Vagina (tissue), 2 donors: ENCODE results near the gene SIK2.

Source experiments
- CTCF ChIP-seq, 3 experiments: fragments of 450-650 bp in 2 of 3; fragments of 200-600 bp in 1 of 3; sonication (generic) in 1 of 3; IDR thresholded peaks; one replicate each; pipeline ENCODE4 v1.5.1; 2017 to 2019; ENCODE audit warnings: antibody characterized with exemption in 3 of 3, mild to moderate bottlenecking in 2 of 3, moderate library complexity in 2 of 3
- POLR2A ChIP-seq, 2 donors: fragments of 450-650 bp; IDR thresholded peaks; one replicate each; pipeline ENCODE4 v1.6.1; 2017; ENCODE audit warnings: antibody characterized with exemption in 2 of 2, mild to moderate bottlenecking in 2 of 2, moderate library complexity in 2 of 2
- POLR2AphosphoS5 ChIP-seq, 2 donors: sonication (generic); formaldehyde crosslinking; IDR thresholded peaks; one replicate each; pipeline ENCODE4 v1.9.0; 2017; ENCODE audit warnings: antibody characterized with exemption in 2 of 2, mild to moderate bottlenecking in 2 of 2, low read depth in 1 of 2; ENCODE audit not compliant: insufficient read depth in 1 of 2

DNA sequence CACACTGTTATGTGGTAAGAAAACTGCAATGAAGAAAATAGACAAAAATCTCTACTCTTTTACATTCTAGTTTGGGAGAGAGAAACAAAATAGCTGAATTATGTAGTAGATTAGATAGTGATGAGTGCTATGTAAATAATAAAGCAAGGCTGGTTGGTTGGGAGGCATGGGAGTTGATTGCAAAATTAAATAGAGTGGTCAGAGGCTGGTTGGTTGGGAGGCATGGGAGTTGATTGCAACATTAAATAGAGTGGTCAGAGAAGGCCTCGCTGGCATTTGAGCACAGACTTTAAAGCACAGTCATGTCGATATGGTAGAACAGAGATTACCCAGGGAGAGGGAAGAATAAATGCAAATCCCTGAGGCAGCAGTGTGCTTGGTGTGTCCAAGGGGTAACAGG, 22.4 kb downstream of the SIK2 start:
- TF ChIP-seq CTCF (IDR thresholded peaks at IDR 0.05) (no peak), POLR2AphosphoS5 (IDR thresholded peaks at IDR 0.05; ENCODE audit: insufficient read depth in 1 of 2, low read depth in 1 of 2) (no peak), POLR2A (IDR thresholded peaks at IDR 0.05) (no peak)
